ENCODE data around the gene HPCAL4.

The HPCAL4 gene

DNA sequence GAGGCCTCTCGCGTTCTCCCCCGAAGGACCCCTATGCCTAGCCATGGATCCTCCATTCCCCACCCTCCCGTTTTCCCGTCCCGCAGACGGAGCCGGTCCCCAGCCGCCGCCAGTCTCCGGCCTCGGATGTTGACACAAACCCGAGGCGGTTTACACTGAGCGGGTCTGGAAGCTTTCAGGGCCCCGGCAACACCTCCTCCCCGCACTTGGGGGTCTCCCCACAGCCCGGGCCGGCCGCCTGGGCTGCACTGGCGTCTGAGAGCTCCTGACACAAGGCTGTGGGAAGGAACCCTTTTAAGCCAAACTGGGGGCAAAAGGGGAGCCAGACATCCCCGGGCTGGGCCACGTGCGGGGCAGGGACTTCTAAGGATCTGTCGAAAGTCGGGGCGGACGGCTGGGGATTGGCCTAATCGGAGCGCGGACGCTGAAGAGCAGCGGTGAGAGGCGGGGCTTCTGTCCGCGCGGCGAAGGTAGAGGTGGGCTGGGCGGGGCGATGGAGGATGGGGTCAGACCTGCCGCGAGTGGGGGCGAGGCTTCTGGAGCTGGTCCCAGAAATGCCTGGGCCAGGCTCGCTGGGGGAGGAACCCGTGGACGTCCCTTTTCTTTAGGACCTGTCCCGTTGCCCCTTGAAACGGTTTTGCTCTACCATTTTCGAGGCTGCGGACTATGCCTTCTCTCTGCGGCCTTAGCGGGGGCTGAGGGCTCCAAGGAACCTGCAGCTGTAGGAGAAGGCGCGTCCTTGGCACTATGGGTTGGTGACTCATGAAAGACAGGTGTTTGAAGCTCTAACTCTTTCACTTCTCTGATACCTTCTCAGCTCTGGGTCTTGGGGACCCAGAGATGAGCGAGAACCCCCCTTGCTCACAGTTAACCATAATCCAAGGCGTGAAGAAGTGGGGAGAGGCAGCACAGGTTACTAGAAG, 1.2 kb upstream of the HPCAL4 start:
- no peak for TF ChIP-seq POLR2A (IDR thresholded peaks at IDR 0.05; ENCODE audit: low read depth, low read length)
- no peak for FAIRE-seq

DNA sequence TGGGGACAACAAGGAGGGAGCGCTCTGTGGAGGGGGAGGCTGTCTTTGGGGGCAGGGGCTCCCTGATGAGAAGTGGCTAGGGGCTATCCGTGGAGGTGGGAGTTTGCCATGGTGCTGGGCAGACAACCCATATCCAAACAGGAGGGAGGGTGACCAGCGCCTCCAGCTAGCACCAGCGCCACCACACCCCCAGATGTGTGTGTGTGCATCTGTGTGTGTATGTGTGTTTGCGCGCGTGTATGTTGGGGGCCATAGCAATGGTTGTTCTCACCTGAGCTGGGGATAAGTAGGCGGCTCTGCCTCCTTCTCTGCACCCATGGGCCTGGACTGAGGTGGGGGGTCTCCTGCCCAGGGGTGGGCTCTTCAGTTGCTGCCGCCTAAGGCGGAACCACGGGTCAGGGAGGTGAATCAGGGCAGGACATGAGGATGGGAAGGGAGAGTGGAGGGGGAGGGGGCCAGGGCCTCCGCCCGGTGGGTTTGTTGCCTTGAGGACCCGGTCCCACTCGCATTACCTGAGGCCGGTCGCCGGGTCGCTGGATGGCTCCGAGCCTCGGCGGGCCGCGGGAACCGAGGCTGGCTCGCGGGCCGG, 345 bp downstream of the HPCAL4 start:
- FAIRE-seq, result no peak
- DNase-seq (ENCODE audit: insufficient read length, low spot score), result no peak
- TF ChIP-seq POLR2A (IDR thresholded peaks at IDR 0.05; ENCODE audit: low read depth, low read length), result no peak

More for the DNA sequence above, 1.2 kb upstream of the HPCAL4 start:
- DNase-seq (ENCODE audit: insufficient read length, low spot score), result no peak

GRCh38 chr1:39690225-39690624, 1.0 kb downstream of the HPCAL4 start:
- no peak for FAIRE-seq
- DNase-seq (ENCODE audit: insufficient read length, low spot score), result no peak
- no peak for TF ChIP-seq POLR2A (IDR thresholded peaks at IDR 0.05; ENCODE audit: low read depth, low read length)

GRCh38 chr1:39689635-39690034, 1.6 kb downstream of the HPCAL4 start:
- no peak for FAIRE-seq
- no peak for TF ChIP-seq POLR2A (IDR thresholded peaks at IDR 0.05; ENCODE audit: low read depth, low read length)
- no peak for DNase-seq (ENCODE audit: insufficient read length, low spot score)

DNA sequence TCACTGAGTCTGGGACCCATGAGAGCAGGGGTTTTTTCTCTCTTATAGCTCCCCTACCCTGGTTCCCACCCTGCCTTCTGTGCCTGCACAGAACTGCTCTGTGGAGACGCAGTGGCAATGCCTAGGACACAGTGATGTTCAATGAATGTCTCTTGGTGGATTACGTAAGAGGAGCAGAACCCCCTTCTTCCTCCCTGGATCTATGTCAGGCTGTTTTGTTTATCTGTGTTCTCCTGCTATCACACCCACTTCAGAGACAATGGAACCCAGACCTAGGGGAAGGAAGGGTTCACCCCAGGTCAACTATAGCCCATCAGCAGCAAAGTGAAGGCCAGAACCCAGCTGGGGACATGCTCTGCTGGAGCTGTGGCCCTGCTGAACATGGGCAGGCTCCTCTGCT, 2.0 kb downstream of the HPCAL4 start:
- no peak for TF ChIP-seq POLR2A (IDR thresholded peaks at IDR 0.05; ENCODE audit: low read depth, low read length)
- FAIRE-seq, result no peak
- DNase-seq (ENCODE audit: insufficient read length, low spot score), result no peak

DNA sequence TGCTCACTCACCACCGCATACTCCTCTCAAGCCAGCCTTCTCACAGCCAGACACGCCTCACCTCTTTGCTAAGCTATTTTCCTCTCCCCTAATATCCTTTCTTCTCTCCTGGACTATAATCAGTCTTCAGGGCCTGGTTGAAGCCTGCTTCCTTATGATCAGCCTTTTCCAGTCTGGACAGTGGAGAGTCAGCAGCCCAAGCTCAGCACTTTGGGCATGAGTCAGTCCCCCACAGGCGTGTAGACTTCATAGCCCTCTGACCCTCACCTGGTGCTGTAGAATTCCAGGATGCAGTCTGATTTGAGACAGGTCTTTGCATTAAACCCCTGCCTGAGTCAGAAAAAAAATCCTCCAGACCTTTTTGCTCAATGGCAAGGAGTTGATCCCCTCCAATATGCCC, 2.5 kb downstream of the HPCAL4 start:
- TF ChIP-seq POLR2A (IDR thresholded peaks at IDR 0.05; ENCODE audit: low read depth, low read length), result no peak
- no peak for DNase-seq (ENCODE audit: insufficient read length, low spot score)
- no peak for FAIRE-seq

GRCh38 chr1:39687243-39687642, 4.0 kb downstream of the HPCAL4 start:
- FAIRE-seq, result no peak
- TF ChIP-seq POLR2A (IDR thresholded peaks at IDR 0.05; ENCODE audit: low read depth, low read length), result no peak
- no peak for DNase-seq (ENCODE audit: insufficient read length, low spot score)

DNA sequence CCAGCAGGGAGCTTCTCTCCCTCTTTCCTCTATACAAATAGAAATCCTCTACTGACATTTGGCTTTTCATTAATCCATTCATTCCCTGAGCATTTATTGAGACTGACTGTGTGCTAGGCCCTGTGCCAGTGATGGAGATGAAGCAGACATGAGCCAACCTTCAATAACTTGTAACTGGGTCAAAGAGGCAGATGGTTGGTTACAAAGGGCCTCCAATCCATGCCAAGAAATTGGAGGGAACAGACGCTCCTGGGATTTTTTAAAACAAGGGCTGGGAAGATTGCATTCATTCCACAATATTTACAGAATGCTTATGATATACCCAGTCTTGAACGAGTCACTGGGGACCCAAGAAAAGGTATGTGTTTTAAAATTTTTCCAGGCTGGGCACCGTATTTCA, 6.2 kb downstream of the HPCAL4 start:
- FAIRE-seq (no peak), DNase-seq (ENCODE audit: insufficient read length, low spot score) (no peak)
- no peak for TF ChIP-seq POLR2A (IDR thresholded peaks at IDR 0.05; ENCODE audit: low read depth, low read length)

DNA sequence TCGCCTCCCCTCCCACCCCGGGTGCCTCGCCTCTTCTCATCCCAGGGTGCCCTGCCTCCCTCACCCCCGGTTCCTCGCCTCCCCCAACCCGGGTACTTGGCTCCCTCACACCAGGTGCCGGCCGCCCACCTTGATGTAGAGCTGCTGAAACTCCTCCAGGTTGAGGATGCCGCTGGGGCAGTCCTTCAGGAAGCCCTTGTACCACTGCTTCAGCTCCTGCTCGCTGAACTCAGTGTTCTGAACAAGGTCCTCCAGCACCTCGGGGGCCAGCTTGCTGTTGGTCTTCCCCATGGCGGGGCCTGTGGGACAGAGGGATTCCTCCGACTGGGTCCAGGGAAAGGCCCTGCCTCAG, 6.9 kb downstream of the HPCAL4 start:
- no peak for TF ChIP-seq POLR2A (IDR thresholded peaks at IDR 0.05; ENCODE audit: low read depth, low read length)
- FAIRE-seq (no peak), DNase-seq (ENCODE audit: insufficient read length, low spot score) (no peak)

DNA sequence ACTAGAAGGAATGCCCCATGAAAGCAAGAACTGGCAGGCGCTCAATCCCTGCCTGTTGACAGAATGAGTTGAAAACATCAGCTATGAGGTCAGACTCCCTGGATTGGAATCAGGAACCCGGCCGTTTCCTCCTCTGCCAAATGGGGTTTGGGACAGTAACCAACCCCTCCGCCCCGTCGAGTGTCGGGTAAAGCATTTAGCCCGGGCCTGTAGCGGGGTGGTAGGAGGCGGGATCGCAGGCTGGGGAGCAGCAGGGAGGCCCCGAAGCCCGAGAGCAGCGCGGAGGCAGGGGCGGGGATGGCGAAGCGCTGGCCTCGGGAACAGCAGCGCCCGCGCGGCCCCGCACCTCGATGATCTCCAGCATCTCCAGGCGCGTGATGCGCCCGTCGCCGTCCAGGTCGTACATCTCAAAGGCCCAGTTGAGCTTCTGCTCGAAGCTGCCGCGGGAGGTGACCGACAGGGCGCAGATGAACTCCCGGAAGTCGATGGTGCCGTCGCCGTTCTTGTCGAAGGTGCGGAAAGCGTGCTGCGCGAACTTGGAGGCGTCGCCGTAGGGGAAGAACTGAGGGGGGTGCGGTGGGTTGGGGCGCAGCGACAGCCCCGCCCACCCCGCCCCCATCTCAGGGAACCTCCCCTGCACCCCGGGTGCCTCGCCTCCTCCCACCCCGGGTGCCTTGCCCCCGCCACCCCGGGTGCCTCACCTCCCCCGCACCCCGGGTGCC, 7.5 kb downstream of the HPCAL4 start:
- FAIRE-seq (no peak), DNase-seq (ENCODE audit: insufficient read length, low spot score) (no peak)
- no peak for TF ChIP-seq POLR2A (IDR thresholded peaks at IDR 0.05; ENCODE audit: low read depth, low read length)

DNA sequence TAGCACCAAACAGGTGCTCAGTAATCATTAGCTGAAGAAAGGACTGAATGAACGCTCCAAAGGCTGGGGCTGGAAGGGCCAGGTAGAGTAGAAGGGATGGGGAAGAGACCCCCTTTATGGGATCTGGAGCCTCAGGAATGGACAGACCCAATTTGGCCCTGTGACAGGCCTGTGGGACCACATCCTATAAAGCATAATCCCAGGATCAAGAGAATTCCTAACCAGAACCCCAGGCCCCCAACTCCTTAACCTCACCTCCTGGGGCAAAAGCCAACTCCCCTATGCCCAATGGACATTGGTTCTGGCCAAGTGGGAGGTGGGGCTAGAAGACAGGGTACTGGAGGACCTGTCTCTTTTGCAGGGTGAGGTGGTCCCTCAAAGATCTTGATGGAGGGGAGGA, 9.2 kb downstream of the HPCAL4 start:
- DNase-seq (ENCODE audit: insufficient read length, low spot score) (no peak), FAIRE-seq (no peak)
- TF ChIP-seq POLR2A (IDR thresholded peaks at IDR 0.05; ENCODE audit: low read depth, low read length), result no peak

DNA sequence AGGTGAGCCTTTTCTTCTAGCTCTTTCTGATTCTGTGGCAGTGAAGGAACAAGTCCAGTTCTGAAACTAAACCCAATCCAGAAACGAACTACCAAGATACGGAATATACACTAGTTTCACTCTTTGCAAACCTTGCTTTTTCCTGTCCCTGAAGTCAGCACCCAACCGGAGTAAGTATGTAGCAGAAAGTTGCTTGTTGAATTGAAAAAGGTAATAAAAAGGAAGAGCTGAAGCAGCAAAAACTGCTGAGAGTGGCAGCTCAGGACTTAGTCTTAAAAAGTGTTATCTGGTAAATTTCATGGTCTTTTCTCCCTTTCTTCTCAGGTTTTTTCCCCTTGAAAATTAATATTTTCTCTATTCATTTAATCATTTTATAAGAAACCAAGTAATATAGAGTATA, 9.9 kb downstream of the HPCAL4 start:
- no peak for TF ChIP-seq POLR2A (IDR thresholded peaks at IDR 0.05; ENCODE audit: low read depth, low read length)
- no peak for FAIRE-seq
- no peak for DNase-seq (ENCODE audit: insufficient read length, low spot score)

DNA sequence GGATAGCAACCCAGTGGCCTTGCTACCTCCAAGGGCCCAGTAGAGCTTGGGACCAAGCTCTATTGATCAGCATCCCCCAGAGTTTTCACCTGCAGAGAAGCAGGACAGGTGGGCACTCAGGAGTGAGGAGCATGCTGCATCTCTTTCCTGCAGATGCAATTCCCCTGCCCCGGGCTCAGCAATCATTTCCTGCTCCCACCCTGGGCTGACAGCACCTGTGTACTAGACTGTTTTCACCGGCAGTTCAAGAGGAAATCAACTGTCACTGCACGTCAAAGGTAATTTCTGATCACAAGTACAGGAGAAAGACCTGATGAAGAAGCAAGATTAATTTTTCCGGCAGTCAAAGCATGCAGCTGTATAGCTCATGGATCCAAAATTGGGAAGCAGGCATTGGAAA, 10.5 kb downstream of the HPCAL4 start:
- no peak for DNase-seq (ENCODE audit: insufficient read length, low spot score)
- no peak for FAIRE-seq
- TF ChIP-seq POLR2A (IDR thresholded peaks at IDR 0.05; ENCODE audit: low read depth, low read length), result no peak

GRCh38 chr1:39679821-39680220, 11.4 kb downstream of the HPCAL4 start:
- DNase-seq (ENCODE audit: insufficient read length, low spot score) (no peak), FAIRE-seq (no peak)
- TF ChIP-seq POLR2A (IDR thresholded peaks at IDR 0.05; ENCODE audit: low read depth, low read length), result no peak

Data from H54 (cell line).